HUES6 (cell line): ENCODE measurements around the gene ABL2.
"Not testable (repeated sequence)": the region's sequence is repeated elsewhere in the genome, so short reads cannot be mapped to it uniquely, and the experiment has no call there.

Experiments
- H3K27ac ChIP-seq: 2 replicates; pipeline ENCODE4 v1.7.0; 2013; ENCODE audit warnings: low read depth, mild to moderate bottlenecking, low read length, inconsistent platforms
- H3K27me3 ChIP-seq: 2 replicates; pipeline ENCODE4 v1.6.1; 2013; ENCODE audit warnings: low read length; ENCODE audit not compliant: control insufficient read depth, insufficient read depth
- H3K36me3 ChIP-seq: 2 replicates; pipeline ENCODE4 v1.6.1; 2013; ENCODE audit warnings: low read length; ENCODE audit not compliant: control insufficient read depth, insufficient read depth
- H3K4me1 ChIP-seq: 2 replicates; pipeline ENCODE4 v1.6.1; 2013; ENCODE audit warnings: low read length; ENCODE audit not compliant: control insufficient read depth, insufficient read depth
- H3K4me3 ChIP-seq: 2 replicates; pipeline ENCODE4 v1.5.1; 2013; ENCODE audit warnings: low read depth, low read length
- H3K9ac ChIP-seq: one replicate; pipeline ENCODE4 v1.6.1; 2013; ENCODE audit warnings: mild to moderate bottlenecking, low read length
- H3K9me3 ChIP-seq: 2 replicates; pipeline ENCODE4 v1.6.1; 2013; ENCODE audit warnings: low read depth, low read length; ENCODE audit not compliant: control insufficient read depth, insufficient read depth

Gene ABL2

GRCh38 chr1:179151908-179152682, 77.4 kb downstream of the ABL2 start:
- Histone ChIP-seq H3K27me3 (no peaks in the 10 kb centered on the region), H3K4me1 (no peaks in the 10 kb centered on the region), H3K9ac (no peak overlapping the region), H3K4me3 (no peak overlapping the region), H3K27ac (no peak overlapping the region), H3K36me3 (no peaks in the 10 kb centered on the region; the same call in 1 of the 2 replicates), H3K9me3 (0 out of 2 replicates have a peak, but pooled peaks cover 9% of the 10 kb centered on the region)

- Histone ChIP-seq H3K9me3 (0 out of 2 replicates have a peak, but pooled peaks cover 9% of the 10 kb centered on the region), H3K27ac (no peak overlapping the region)
Observed at GRCh38 chr1:179146911-179147310, 82.6 kb downstream of the ABL2 start.

GRCh38 chr1:179146476-179146875, 83.0 kb downstream of the ABL2 start:
- Histone ChIP-seq H3K36me3 (no peaks in the 10 kb centered on the region; the same call in 1 of the 2 replicates), H3K9me3 (0 out of 2 replicates have a peak, but pooled peaks cover 9% of the 10 kb centered on the region), H3K27me3 (no peaks in the 10 kb centered on the region), H3K4me3 (no peak overlapping the region), H3K27ac (no peak overlapping the region), H3K9ac (no peak overlapping the region), H3K4me1 (peaks cover 6% of the 10 kb centered on the region; the same call in 1 of the 2 replicates)

More at GRCh38 chr1:179146911-179147310, 82.6 kb downstream of the ABL2 start:
- peaks cover 1% of the 10 kb centered on the region; the same call in 1 of the 2 replicates for H3K4me1 ChIP-seq
- no peaks in the 10 kb centered on the region for H3K27me3 ChIP-seq
- no peaks in the 10 kb centered on the region; the same call in 1 of the 2 replicates for H3K36me3 ChIP-seq
- H3K9ac ChIP-seq = no peak overlapping the region
- H3K4me3 ChIP-seq = no peak overlapping the region

GRCh38 chr1:179145521-179145920, 84.0 kb downstream of the ABL2 start:
- H3K27me3 ChIP-seq = no peaks in the 10 kb centered on the region
- H3K9me3 ChIP-seq = 0 out of 2 replicates have a peak, but pooled peaks cover 9% of the 10 kb centered on the region
- peaks cover 2% of the 10 kb centered on the region; the same call in 1 of the 2 replicates for H3K36me3 ChIP-seq
- no peak overlapping the region for H3K9ac ChIP-seq
- peaks cover 7% of the 10 kb centered on the region; the same call in 1 of the 2 replicates for H3K4me1 ChIP-seq
- no peak overlapping the region for H3K4me3 ChIP-seq
- H3K27ac ChIP-seq = no peak overlapping the region

- no peak overlapping the region for H3K27ac ChIP-seq
Observed at GRCh38 chr1:179144626-179145025, 84.9 kb downstream of the ABL2 start.

GRCh38 chr1:179143322-179143721, 86.2 kb downstream of the ABL2 start:
- H3K27ac ChIP-seq = no peak overlapping the region
- H3K4me3 ChIP-seq = no peak overlapping the region

More at GRCh38 chr1:179144626-179145025, 84.9 kb downstream of the ABL2 start:
- Histone ChIP-seq H3K4me1 (peaks cover 7% of the 10 kb centered on the region; the same call in 1 of the 2 replicates), H3K9ac (no peak overlapping the region), H3K27me3 (no peaks in the 10 kb centered on the region), H3K9me3 (peaks cover 11% of the 10 kb centered on the region), H3K36me3 (peaks cover 4% of the 10 kb centered on the region; the same call in 1 of the 2 replicates), H3K4me3 (no peak overlapping the region)

GRCh38 chr1:179142889-179143299, 86.6 kb downstream of the ABL2 start:
- no peak overlapping the region for H3K4me3 ChIP-seq

More at GRCh38 chr1:179143322-179143721, 86.2 kb downstream of the ABL2 start:
- Histone ChIP-seq H3K4me1 (peaks cover 7% of the 10 kb centered on the region; the same call in 1 of the 2 replicates), H3K27me3 (no peaks in the 10 kb centered on the region), H3K36me3 (0 out of 2 replicates have a peak, but pooled peaks cover 4% of the 10 kb centered on the region), H3K9ac (no peak overlapping the region), H3K9me3 (peaks cover 12% of the 10 kb centered on the region)

GRCh38 chr1:179141592-179142251, 87.8 kb downstream of the ABL2 start:
- Histone ChIP-seq H3K4me3 (no peak overlapping the region), H3K36me3 (peaks cover 7% of the 10 kb centered on the region; the same call in 1 of the 2 replicates), H3K27me3 (no peaks in the 10 kb centered on the region), H3K9ac (no peak overlapping the region), H3K27ac (no peak overlapping the region), H3K9me3 (peaks cover 16% of the 10 kb centered on the region), H3K4me1 (peaks cover 7% of the 10 kb centered on the region; the same call in 1 of the 2 replicates)

More at GRCh38 chr1:179142889-179143299, 86.6 kb downstream of the ABL2 start:
- H3K9me3 ChIP-seq = peaks cover 12% of the 10 kb centered on the region
- peaks cover 7% of the 10 kb centered on the region; the same call in 1 of the 2 replicates for H3K4me1 ChIP-seq
- H3K27ac ChIP-seq = no peak overlapping the region
- H3K27me3 ChIP-seq = no peaks in the 10 kb centered on the region
- H3K36me3 ChIP-seq = 0 out of 2 replicates have a peak, but pooled peaks cover 4% of the 10 kb centered on the region
- no peak overlapping the region for H3K9ac ChIP-seq

GRCh38 chr1:179138755-179139154, 90.7 kb downstream of the ABL2 start:
- H3K4me3 ChIP-seq, H3K9ac ChIP-seq, H3K27me3 ChIP-seq, H3K36me3 ChIP-seq, H3K27ac ChIP-seq, H3K4me1 ChIP-seq: not testable (repeated sequence)
- H3K9me3 ChIP-seq = peaks cover 19% of the 10 kb centered on the region

- no peak overlapping the region for H3K27ac ChIP-seq
- peaks cover 7% of the 10 kb centered on the region; the same call in 1 of the 2 replicates for H3K36me3 ChIP-seq
- H3K27me3 ChIP-seq = no peaks in the 10 kb centered on the region
- H3K9ac ChIP-seq = no peak overlapping the region
- no peak overlapping the region for H3K4me3 ChIP-seq
- 0 out of 2 replicates have a peak, but pooled peaks cover 7% of the 10 kb centered on the region for H3K4me1 ChIP-seq
- peaks cover 19% of the 10 kb centered on the region for H3K9me3 ChIP-seq
Observed at GRCh38 chr1:179137617-179138255, 91.7 kb downstream of the ABL2 start.
